HEK293 (cell line): ENCODE measurements around the gene AEBP1.

Experiments used
- ATF2 ChIP-seq: fragments of 450-650 bp; formaldehyde crosslinking; IDR thresholded peaks from 2 replicates; pipeline ENCODE4 v1.5.1; 2016; ENCODE audit warnings: missing biosample characterization, missing genetic modification characterization, low read depth
- CTCF ChIP-seq: fragments of 450-650 bp; formaldehyde crosslinking; IDR thresholded peaks from 2 replicates; pipeline ENCODE4 v1.5.1; 2016; ENCODE audit warnings: missing biosample characterization, missing genetic modification characterization
- ELK4 ChIP-seq: IDR thresholded peaks from 2 replicates; pipeline ENCODE4 v1.6.1; 2011; ENCODE audit warnings: mild to moderate bottlenecking, low read depth, low read length, borderline replicate concordance
- HOXA7 ChIP-seq: sonication (generic); formaldehyde crosslinking; IDR thresholded peaks from 2 replicates; pipeline ENCODE4 v1.8.1; 2022; ENCODE audit warnings: missing genetic modification reagents, borderline replicate concordance
- KLF10 ChIP-seq: fragments of 450-650 bp; IDR thresholded peaks from 2 replicates; pipeline ENCODE4 v1.5.1; 2018; ENCODE audit warnings: missing biosample characterization, mild to moderate bottlenecking, missing genetic modification characterization
- MEIS1 ChIP-seq: sonication (generic); formaldehyde crosslinking; IDR thresholded peaks from 2 replicates; pipeline ENCODE4 v1.8.1; 2022; ENCODE audit warnings: missing genetic modification reagents, mild to moderate bottlenecking, borderline replicate concordance
- SCRT1 ChIP-seq: fragments of 450-650 bp; formaldehyde crosslinking; IDR thresholded peaks from 2 replicates; pipeline ENCODE4 v1.5.1; 2016; ENCODE audit warnings: missing biosample characterization, missing genetic modification characterization, borderline replicate concordance
- SP3 ChIP-seq: fragments of 450-650 bp; formaldehyde crosslinking; IDR thresholded peaks from 2 replicates; pipeline ENCODE4 v1.5.1; 2016; ENCODE audit warnings: missing biosample characterization, missing genetic modification characterization
- ZNF112 ChIP-seq: fragments of 450-650 bp; formaldehyde crosslinking; IDR thresholded peaks from 2 replicates; pipeline ENCODE4 v1.5.0; 2017; ENCODE audit warnings: missing biosample characterization, missing genetic modification characterization
- ZNF174 ChIP-seq: fragments of 450-650 bp; formaldehyde crosslinking; IDR thresholded peaks from 2 replicates; pipeline ENCODE4 v1.5.0; 2017; ENCODE audit warnings: missing biosample characterization, mild to moderate bottlenecking, missing genetic modification characterization
- ZNF274 ChIP-seq, 2 experiments: fragments of 200-500 bp in 1 of 2; fragments of 450-650 bp in 1 of 2; sonication (Bioruptor generic) in 1 of 2; formaldehyde crosslinking in 1 of 2; IDR thresholded peaks; 2 replicates each; pipeline versions ENCODE4 v1.5.1 to v1.6.1; 2014 to 2016; ENCODE audit warnings: borderline replicate concordance in 1 of 2, inconsistent platforms in 1 of 2, low read length in 1 of 2, missing biosample characterization in 1 of 2, missing genetic modification characterization in 1 of 2
- ZNF510 ChIP-seq: fragments of 450-650 bp; formaldehyde crosslinking; IDR thresholded peaks from 2 replicates; pipeline ENCODE4 v1.5.1; 2018; ENCODE audit warnings: mild to moderate bottlenecking, missing genetic modification characterization, missing biosample characterization; ENCODE audit not compliant: insufficient replicate concordance
- ZNF629 ChIP-seq: fragments of 450-650 bp; formaldehyde crosslinking; IDR thresholded peaks from 2 replicates; pipeline ENCODE4 v1.5.1; 2017; ENCODE audit warnings: missing biosample characterization, missing genetic modification characterization
- ZNF785 ChIP-seq: fragments of 450-650 bp; formaldehyde crosslinking; IDR thresholded peaks from 2 replicates; pipeline ENCODE4 v1.5.1; 2016; ENCODE audit warnings: missing biosample characterization, missing genetic modification characterization

- no peak for TF ChIP-seq MEIS1 (CRISPR knock-in tag)
- TF ChIP-seq CTCF (tag by site-specific recombination) = no peak
- no peak for TF ChIP-seq KLF10 (tag by site-specific recombination)
- TF ChIP-seq SCRT1 (tag by site-specific recombination) = no peak
- TF ChIP-seq ZNF629 (tag by site-specific recombination) = no peak
- TF ChIP-seq SP3 (tag by site-specific recombination) = no peak
- TF ChIP-seq ZNF112 (tag by site-specific recombination) = no peak
- no peak for TF ChIP-seq HOXA7
- no peak for TF ChIP-seq ZNF785 (tag by site-specific recombination)
- no peak for TF ChIP-seq ZNF510 (tag by site-specific recombination)
- no peak for TF ChIP-seq ZNF274 (IDR thresholded peaks at IDR 0.05; ENCODE audit: low read length)
- TF ChIP-seq ZNF274 (tag by site-specific recombination; IDR thresholded peaks at IDR 0.05; ENCODE audit: borderline replicate concordance) = no peak
- no peak for TF ChIP-seq ATF2 (tag by site-specific recombination)
- TF ChIP-seq ELK4 = no peak
- TF ChIP-seq ZNF174 = no peak
Observed at GRCh38 chr7:44116087-44116788, 12.1 kb downstream of the AEBP1 start.
